HepG2 (cell line): ENCODE measurements around the gene FGFR3. TPM values are rescaled to one million over a fixed set of nuclear protein-coding genes. Genes with fewer than 3 reads are reported as not detected.

ENCODE experiments used
- ATRX ChIP-seq: sonication (generic); formaldehyde crosslinking; IDR thresholded peaks from 2 replicates; pipeline ENCODE4 v1.4.0; 2020; ENCODE audit warnings: missing genetic modification reagents, borderline replicate concordance
- DNMT3B ChIP-seq: conservative IDR thresholded peaks from 2 replicates; pipeline ENCODE4 v1.6.1; 2016; ENCODE audit warnings: missing biosample characterization, control low read depth
- EED ChIP-seq: sonication (generic); formaldehyde crosslinking; IDR thresholded peaks from 2 replicates; pipeline ENCODE4 v1.5.0; 2020; ENCODE audit warnings: mild to moderate bottlenecking, missing genetic modification reagents
- GMEB1 ChIP-seq: sonication (generic); formaldehyde crosslinking; IDR thresholded peaks from 2 replicates; pipeline ENCODE4 v1.5.1; 2020; ENCODE audit warnings: missing genetic modification reagents, mild to moderate bottlenecking, borderline replicate concordance
- GPN1 ChIP-seq: sonication (generic); formaldehyde crosslinking; IDR thresholded peaks from 2 replicates; pipeline ENCODE4 v1.5.1; 2020; ENCODE audit warnings: missing genetic modification reagents, borderline replicate concordance
- HDAC6 ChIP-seq: fragments of 200-600 bp; sonication (generic); IDR thresholded peaks from 2 replicates; pipeline ENCODE4 v1.7.0; 2017; ENCODE audit warnings: mild to moderate bottlenecking, antibody characterized with exemption, low read length, low read depth
- HIVEP1 ChIP-seq: sonication (generic); formaldehyde crosslinking; IDR thresholded peaks from 2 replicates; pipeline ENCODE4 v1.4.0; 2020; ENCODE audit warnings: mild to moderate bottlenecking, missing genetic modification reagents
- MAF1 ChIP-seq: sonication (generic); formaldehyde crosslinking; IDR thresholded peaks from 2 replicates; pipeline ENCODE4 v1.5.0; 2020; ENCODE audit warnings: missing genetic modification reagents, borderline replicate concordance
- MLX ChIP-seq: IDR thresholded peaks from 2 replicates; pipeline ENCODE4 v1.6.1; 2016
- NFRKB ChIP-seq: fragments of 450-650 bp; IDR thresholded peaks from 2 replicates; pipeline ENCODE4 v1.6.1; 2017
- PATZ1 ChIP-seq: sonication (generic); formaldehyde crosslinking; IDR thresholded peaks from 2 replicates; pipeline ENCODE4 v1.4.0; 2020; ENCODE audit warnings: missing genetic modification reagents
- SALL2 ChIP-seq: sonication (generic); formaldehyde crosslinking; IDR thresholded peaks from 2 replicates; pipeline ENCODE4 v1.8.1; 2023; ENCODE audit warnings: mild to moderate bottlenecking, missing genetic modification reagents, inconsistent platforms
- SNAPC4 ChIP-seq: sonication (generic); formaldehyde crosslinking; IDR thresholded peaks from 2 replicates; pipeline ENCODE4 v1.4.0; 2020; ENCODE audit warnings: mild to moderate bottlenecking, missing genetic modification reagents
- THYN1 ChIP-seq: sonication (generic); formaldehyde crosslinking; IDR thresholded peaks from 2 replicates; pipeline ENCODE4 v1.8.1; 2023; ENCODE audit warnings: low read depth, mild to moderate bottlenecking, moderate library complexity, missing genetic modification reagents, borderline replicate concordance
- ZBTB49 ChIP-seq: sonication (generic); formaldehyde crosslinking; IDR thresholded peaks from 2 replicates; pipeline ENCODE4 v1.4.0; 2020; ENCODE audit warnings: missing genetic modification reagents, borderline replicate concordance
- ZNF224 ChIP-seq: sonication (generic); formaldehyde crosslinking; IDR thresholded peaks from 2 replicates; pipeline ENCODE4 v1.5.0; 2020; ENCODE audit warnings: mild to moderate bottlenecking, missing genetic modification reagents
- ZNF264 ChIP-seq: sonication (generic); formaldehyde crosslinking; IDR thresholded peaks from 2 replicates; pipeline ENCODE4 v1.4.0; 2020; ENCODE audit warnings: missing genetic modification reagents
- ZSCAN20 ChIP-seq: sonication (generic); formaldehyde crosslinking; IDR thresholded peaks from 2 replicates; pipeline ENCODE4 v1.4.0; 2020; ENCODE audit warnings: missing genetic modification reagents, mild to moderate bottlenecking, borderline replicate concordance
- polyA plus RNA-seq, 8 experiments: library from polyadenylated mRNA; depleted of rRNA in 3 of 8; stranded (reverse) in 7 of 8; unstranded in 1 of 8; fragments of >200 nt; fragmentation: Illumina TruSeq in 4 of 8; extraction: Trizol in 4 of 8; gene quantifications; 2 replicates each; pipeline versions ENCODE4 v1.2.1 to v1.2.3, GENCODE V29; 2011 to 2016; ENCODE audit warnings: low read depth in 4 of 8, missing spikeins in 1 of 8, mixed read lengths in 1 of 8; ENCODE audit not compliant: insufficient read depth in 1 of 8
- total RNA-seq, 5 experiments: library from RNA; depleted of rRNA; stranded (reverse); fragments of >200 nt; fragmentation: Illumina TruSeq; extraction: Trizol; gene quantifications; 2 replicates each; pipeline ENCODE4 v1.2.3, GENCODE V29; 2016; ENCODE audit warnings: low read depth in 1 of 5

FGFR3 gene
- total and polyA plus RNA-seq, 2 of the 13 experiments (the other 11 are each of a cell fraction or from before 2014, with no cell fraction given), result 103 to 109 TPM

GRCh38 chr4:1768367-1769034, 24.6 kb upstream of the FGFR3 start (continued):
- 0 out of 2 replicates have a peak, but pooled peaks have one; percentile 43 for TF ChIP-seq ZNF264 (CRISPR knock-in tag)
- no peak for TF ChIP-seq ZSCAN20 (CRISPR knock-in tag)
- 0 out of 2 replicates have a peak, but pooled peaks have one; percentile 20 for TF ChIP-seq SNAPC4 (CRISPR knock-in tag)
- TF ChIP-seq MLX (CRISPR knock-in tag), result peak; percentile 72; the same call in 1 of the 2 replicates
- TF ChIP-seq EED (CRISPR knock-in tag), result no peak
- no peak for TF ChIP-seq GPN1 (CRISPR knock-in tag)
- TF ChIP-seq PATZ1 (CRISPR knock-in tag), result peak; percentile 97
- no peak for TF ChIP-seq NFRKB
- no peak for TF ChIP-seq HDAC6
- TF ChIP-seq ATRX, result no peak
- TF ChIP-seq ZNF224 (CRISPR knock-in tag), result no peak
- TF ChIP-seq SALL2 (CRISPR knock-in tag), result no peak; the same call in 1 of the 2 replicates
- no peak for TF ChIP-seq GMEB1 (CRISPR knock-in tag)
- 0 out of 2 replicates have a peak, but pooled peaks have one; percentile 41 for TF ChIP-seq HIVEP1 (CRISPR knock-in tag)
- TF ChIP-seq THYN1 (CRISPR knock-in tag), result no peak
- no peak for TF ChIP-seq MAF1 (CRISPR knock-in tag)
- TF ChIP-seq ZBTB49, result no peak
- TF ChIP-seq DNMT3B (CRISPR knock-in tag), result no peak
